Measurements from ENCODE around the gene KIF4A. TPM values are rescaled to one million over a fixed set of nuclear protein-coding genes. Genes with fewer than 3 reads are reported as not detected.

KIF4A gene
- total and polyA plus RNA-seq, 10 of the 15 experiments (the other 5 are each of a cell fraction or from before 2014, with no cell fraction given), result 10.8 to 28.8 (median 22.5) TPM

DNA sequence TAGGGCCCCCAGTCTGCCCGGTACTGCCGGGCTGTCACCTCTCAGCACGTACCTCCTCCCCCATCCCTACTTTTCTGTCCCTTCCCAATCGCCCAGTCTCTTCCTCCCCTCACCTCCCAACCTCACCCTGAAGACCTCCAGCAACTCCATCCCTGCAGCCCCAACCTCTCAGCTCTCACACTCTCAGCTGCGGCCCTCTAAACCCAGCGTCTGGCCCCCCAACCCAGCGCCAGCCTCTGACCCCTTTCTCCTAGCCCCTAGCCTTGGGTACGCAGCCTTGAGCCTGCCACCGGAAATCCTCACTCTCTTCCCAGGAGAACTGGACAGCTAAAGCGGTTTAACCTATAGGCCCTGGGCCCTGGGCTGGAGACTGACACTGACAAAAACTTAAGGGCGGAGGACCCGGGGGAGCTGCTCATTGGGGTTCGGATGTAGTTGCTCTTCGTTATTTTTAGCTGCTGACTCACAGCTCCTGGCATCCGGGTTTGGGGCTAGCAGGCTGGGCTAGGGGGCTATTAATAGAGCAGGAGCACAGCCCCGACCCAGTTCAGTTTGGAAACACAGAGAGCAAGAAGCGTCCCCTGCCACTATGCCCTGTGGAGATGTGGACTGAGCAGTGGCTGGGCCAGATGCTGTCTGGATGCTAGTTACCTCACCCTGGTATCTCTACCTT lies 145.1 kb downstream of the KIF4A start:
- Histone ChIP-seq H3K27me3 (replicated peaks in 1 of 2; ENCODE audit: control insufficient read depth in 2 of 2, insufficient read depth in 2 of 2, low read length in 1 of 2) (no peaks in the 10 kb centered on the region), H3K36me3 (ENCODE audit: control insufficient read depth in 2 of 2, insufficient read depth in 2 of 2, low read length in 1 of 2) (no peaks in the 10 kb centered on the region), H3K9me3 (replicated peaks; ENCODE audit: control insufficient read depth, insufficient read depth, low read length) (no peaks in the 10 kb centered on the region), H3K9ac (ENCODE audit: control insufficient read depth, insufficient read depth, low read length) (no peak overlapping the region; the same call in 1 of the 2 replicates), H3K4me3 (peak overlapping the region; percentile 75; the same call in 1 of the 2 replicates), H3K4me2 (ENCODE audit: control insufficient read depth, insufficient read depth) (peak overlapping the region; percentile 79), H3K27ac (ENCODE audit: control insufficient read depth, insufficient read depth) (no peak overlapping the region), H2AFZ (ENCODE audit: control insufficient read depth, low read depth, low read length) (peak overlapping the region; percentile 89), H3K4me1 (ENCODE audit: control insufficient read depth, insufficient read depth, low read length) (peaks cover 15% of the 10 kb centered on the region), H4K20me1 (ENCODE audit: control insufficient read depth, insufficient read depth) (no peaks in the 10 kb centered on the region), H3K79me2 (ENCODE audit: control insufficient read depth, insufficient read depth, low read length) (no peaks in the 10 kb centered on the region)
- intact Hi-C loops (cut with micrococcal nuclease; ENCODE audit: unreplicated experiment), result loop anchor here (5.0 kb wide), 2 partner anchors 117 to 403 kb away; no protein-coding TSS in a partner anchor
- POLR2A ChIA-PET, result interaction anchor here (0.5 kb wide), 1 partner anchor 8 kb away, joined by 4 read pairs; no protein-coding TSS in a partner anchor
- TF ChIP-seq ZNF384 (IDR thresholded peaks at IDR 0.05; ENCODE audit: borderline replicate concordance, low read depth, low read length) (no peak), ETV6 (conservative IDR thresholded peaks at IDR 0.05 in 1 of 2, IDR thresholded peaks at IDR 0.05 in 1 of 2; ENCODE audit: borderline replicate concordance in 1 of 2, low read depth in 1 of 2) (no peak), HDGF (IDR thresholded peaks at IDR 0.05) (0 out of 2 replicates have a peak, but pooled peaks have one; percentile 21), MTA2 (IDR thresholded peaks at IDR 0.05; ENCODE audit: low read depth) (no peak), EED (IDR thresholded peaks at IDR 0.05; ENCODE audit: low read depth) (0 out of 2 replicates have a peak, but pooled peaks have one; percentile 6), TBL1XR1 (IDR thresholded peaks at IDR 0.05; ENCODE audit: low read depth, low read length) (no peak), MEF2A (IDR thresholded peaks at IDR 0.05; ENCODE audit: insufficient read depth, low read depth, low read length) (0 out of 2 replicates have a peak, but pooled peaks have one; percentile 28), POLR2AphosphoS2 (IDR thresholded peaks at IDR 0.05; ENCODE audit: low read depth, low read length) (no peak)
- SMC1A ChIA-PET (ENCODE audit: uncharacterized antibody, unreplicated experiment), result interaction anchor here (0.9 to 1.5 kb wide), 6 partner anchors 12 to 302 kb away, joined by 3 to 6 read pairs (median 3); partner anchors contain the start of genes GDPD2, IGBP1, KIF4A and PDZD11
- FAIRE-seq, result no peak
- BruUV-seq (replicated peaks), result no TSS peak
- WGBS (ENCODE audit: insufficient coverage, insufficient replicate concordance, low lambda C conversion rate, missing lambda C conversion rate), result 34% methylated on average over 17 of the region's 17 CpGs
- DNase-seq (ENCODE audit: low read depth, low spot score), result no peak
- in situ Hi-C loops (cut with MboI), result loop anchor here (25.0 kb wide), 1 partner anchor 398 kb away; the partner anchor contains the start of gene AWAT2
- RAD21 ChIA-PET (ENCODE audit: unreplicated experiment), result interaction anchor here (1.1 to 1.9 kb wide), 6 partner anchors 9 to 302 kb away, joined by 3 to 6 read pairs (median 4); partner anchors contain the start of gene IGBP1
- peak; percentile 26 for ATAC-seq
- CTCF ChIA-PET, result interaction anchor here (0.6 to 2.7 kb wide), 14 partner anchors 9 to 848 kb away, joined by 3 to 11 read pairs (median 4); partner anchors contain the start of genes IGBP1 and NONO

Data from GM12878 (cell line).